Mesothelial cell of epicardium (in vitro differentiated cells): ENCODE results near the gene PODXL. TPM values are rescaled to one million over a fixed set of nuclear protein-coding genes. Genes with fewer than 3 reads are reported as not detected.

ENCODE experiments used
- DNase-seq, 2 experiments: peaks; one replicate each; pipeline ENCODE4 v3.0.0; 2021; ENCODE audit warnings: low spot score in 2 of 2; ENCODE audit not compliant: unreplicated experiment in 2 of 2
- H3K27ac Mint-ChIP-seq: 2 replicates; pipeline ENCODE4 v1.8.0; 2021; ENCODE audit warnings: mixed read lengths
- H3K27me3 Mint-ChIP-seq: 2 replicates; pipeline ENCODE4 v1.8.0; 2021; ENCODE audit warnings: low read depth, mixed read lengths
- H3K36me3 Mint-ChIP-seq: 2 replicates; pipeline ENCODE4 v1.8.0; 2021; ENCODE audit warnings: mixed read lengths
- H3K4me1 Mint-ChIP-seq: 2 replicates; pipeline ENCODE4 v1.8.0; 2021; ENCODE audit warnings: mixed read lengths
- H3K4me3 Mint-ChIP-seq: 2 replicates; pipeline ENCODE4 v1.8.0; 2021; ENCODE audit warnings: mild to moderate bottlenecking, moderate library complexity, mixed read lengths
- H3K9me3 Mint-ChIP-seq: 2 replicates; pipeline ENCODE4 v1.8.0; 2021; ENCODE audit warnings: mixed read lengths
- CTCF ChIP-seq: fragments of 200-600 bp; sonication (generic); IDR thresholded peaks from one replicate; pipeline ENCODE4 v1.5.0; 2021; ENCODE audit warnings: antibody characterized with exemption; ENCODE audit not compliant: unreplicated experiment
- total RNA-seq: library from RNA; stranded (reverse); gene quantifications from 3 replicates; pipeline ENCODE4 v1.2.1, GENCODE V29; 2021

Gene PODXL
- total RNA-seq, 1 donor from 2014 or later: 213 TPM

GRCh38 chr7:131578602-131579001 is 22.2 kb upstream of the PODXL start:
- Mint-ChIP-seq H3K4me3 (no peak overlapping the region), H3K27me3 (no peaks in the 10 kb centered on the region), H3K27ac (peak overlapping the region; percentile 47), H3K36me3 (no peaks in the 10 kb centered on the region), H3K4me1 (peaks cover 4% of the 10 kb centered on the region), H3K9me3 (peaks cover 5% of the 10 kb centered on the region)
- no peak for DNase-seq
- no peak for TF ChIP-seq CTCF

GRCh38 chr7:131574741-131575140 is 18.3 kb upstream of the PODXL start:
- no peak overlapping the region for H3K4me3 Mint-ChIP-seq

GRCh38 chr7:131570401-131570800 is 14.0 kb upstream of the PODXL start:
- Mint-ChIP-seq H3K27me3 (no peaks in the 10 kb centered on the region), H3K4me3 (no peak overlapping the region), H3K9me3 (peaks cover 9% of the 10 kb centered on the region), H3K4me1 (no peaks in the 10 kb centered on the region), H3K36me3 (no peaks in the 10 kb centered on the region), H3K27ac (no peak overlapping the region)
- no peak for DNase-seq
- TF ChIP-seq CTCF: no peak

More at GRCh38 chr7:131574741-131575140, 18.3 kb upstream of the PODXL start:
- Mint-ChIP-seq H3K9me3 (peaks cover 9% of the 10 kb centered on the region), H3K4me1 (peaks cover 2% of the 10 kb centered on the region), H3K27ac (no peak overlapping the region), H3K36me3 (no peaks in the 10 kb centered on the region), H3K27me3 (no peaks in the 10 kb centered on the region)
- no peak for TF ChIP-seq CTCF
- no peak for DNase-seq

- H3K9me3 Mint-ChIP-seq: peaks cover 4% of the 10 kb centered on the region
- no peak overlapping the region for H3K4me3 Mint-ChIP-seq
- no peaks in the 10 kb centered on the region for H3K4me1 Mint-ChIP-seq
- TF ChIP-seq CTCF: no peak
- H3K36me3 Mint-ChIP-seq: no peaks in the 10 kb centered on the region
- no peak overlapping the region for H3K27ac Mint-ChIP-seq
- DNase-seq: no peak
- no peaks in the 10 kb centered on the region for H3K27me3 Mint-ChIP-seq
These were observed 12.5 kb upstream of the PODXL start for GRCh38 chr7:131568970-131569369.

GRCh38 chr7:131568510-131568909 is 12.1 kb upstream of the PODXL start:
- Mint-ChIP-seq H3K27me3 (no peaks in the 10 kb centered on the region), H3K4me3 (no peak overlapping the region), H3K27ac (no peak overlapping the region), H3K9me3 (peaks cover 4% of the 10 kb centered on the region), H3K36me3 (no peaks in the 10 kb centered on the region), H3K4me1 (no peaks in the 10 kb centered on the region)
- TF ChIP-seq CTCF: no peak
- no peak for DNase-seq

- DNase-seq: no peak
- Mint-ChIP-seq H3K36me3 (no peaks in the 10 kb centered on the region), H3K27ac (no peak overlapping the region), H3K4me1 (no peaks in the 10 kb centered on the region), H3K4me3 (no peak overlapping the region), H3K27me3 (peaks cover 6% of the 10 kb centered on the region), H3K9me3 (no peaks in the 10 kb centered on the region)
- TF ChIP-seq CTCF: no peak
These were observed 8.2 kb upstream of the PODXL start for GRCh38 chr7:131564640-131565039.
